Activated naive CD4-positive, alpha-beta T cell treated with anti-CD3 and anti-CD28 coated beads, Interleukin-2, amount 10 ng/mL, durations not matched to agents 7 days and 5 days (primary cell): Measurements from ENCODE around the gene DUSP10.

Source experiments
- CTCF ChIA-PET: fragments of 350-600 bp; sonication (Branson Sonifier 250); formaldehyde crosslinking; loops from one replicate; lab custom pipeline; 2021; ENCODE audit warnings: antibody characterized with exemption; lab: Charles Lee
- DNase-seq: peaks from one replicate; pipeline ENCODE4 v3.0.0-alpha.2; 2020
- H3K27ac Mint-ChIP-seq: one replicate; pipeline ENCODE4 v1.8.0; 2021; ENCODE audit warnings: mild to moderate bottlenecking, moderate library complexity, mixed read lengths
- H3K27me3 Mint-ChIP-seq: one replicate; pipeline ENCODE4 v1.8.0; 2021; ENCODE audit warnings: mild to moderate bottlenecking, mixed read lengths
- H3K36me3 Mint-ChIP-seq: one replicate; pipeline ENCODE4 v1.8.0; 2021; ENCODE audit warnings: mixed read lengths
- H3K4me1 Mint-ChIP-seq: one replicate; pipeline ENCODE4 v1.8.0; 2021; ENCODE audit warnings: mixed read lengths
- H3K4me3 Mint-ChIP-seq: one replicate; pipeline ENCODE4 v1.8.0; 2021; ENCODE audit warnings: mild to moderate bottlenecking, moderate library complexity, mixed read lengths
- H3K9me3 Mint-ChIP-seq: one replicate; pipeline ENCODE4 v1.8.0; 2021; ENCODE audit warnings: mixed read lengths

Gene DUSP10

DNA sequence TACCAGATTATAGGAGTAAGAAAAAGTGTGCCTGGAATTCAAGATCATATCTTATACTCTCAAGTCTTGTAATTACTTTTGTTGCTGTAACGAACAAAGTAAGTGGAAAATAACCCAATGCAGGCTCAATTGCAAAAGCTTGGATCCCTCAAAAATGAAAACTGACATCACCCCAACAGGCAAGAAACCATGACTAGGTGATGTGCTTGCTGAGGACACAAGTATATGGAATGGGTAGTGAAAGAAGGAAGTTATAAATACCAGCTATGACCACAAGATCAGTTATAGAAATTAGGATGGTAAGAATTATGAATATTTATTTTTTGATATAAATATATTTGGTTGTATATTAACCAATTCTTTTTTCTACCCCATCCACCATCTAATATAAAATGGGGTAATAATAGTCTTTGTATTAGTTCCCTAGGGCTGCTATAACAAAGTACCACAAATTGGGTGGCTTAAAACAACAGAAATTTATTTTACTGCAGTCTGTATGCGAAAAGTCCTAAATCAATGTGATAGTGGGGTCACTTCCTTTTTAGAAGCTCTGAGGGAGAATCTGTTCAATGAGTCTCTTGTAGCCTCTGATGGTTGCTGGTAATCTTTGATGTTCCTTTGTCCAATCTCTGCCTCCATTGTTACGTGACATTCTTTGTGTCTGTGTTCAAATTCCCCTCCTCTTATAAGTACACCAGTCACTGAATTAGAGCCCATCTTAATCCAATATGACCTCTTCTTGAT, 45.0 kb downstream of the DUSP10 start:
- no peak for DNase-seq
- H3K4me1 Mint-ChIP-seq: peaks cover 15% of the 10 kb centered on the region
- no peak overlapping the region for H3K4me3 Mint-ChIP-seq
- H3K27ac Mint-ChIP-seq: no peak overlapping the region
- no peaks in the 10 kb centered on the region for H3K27me3 Mint-ChIP-seq
- CTCF ChIA-PET: no interaction called here
- H3K36me3 Mint-ChIP-seq: peaks cover 34% of the 10 kb centered on the region
- H3K9me3 Mint-ChIP-seq: no peaks in the 10 kb centered on the region

DNA sequence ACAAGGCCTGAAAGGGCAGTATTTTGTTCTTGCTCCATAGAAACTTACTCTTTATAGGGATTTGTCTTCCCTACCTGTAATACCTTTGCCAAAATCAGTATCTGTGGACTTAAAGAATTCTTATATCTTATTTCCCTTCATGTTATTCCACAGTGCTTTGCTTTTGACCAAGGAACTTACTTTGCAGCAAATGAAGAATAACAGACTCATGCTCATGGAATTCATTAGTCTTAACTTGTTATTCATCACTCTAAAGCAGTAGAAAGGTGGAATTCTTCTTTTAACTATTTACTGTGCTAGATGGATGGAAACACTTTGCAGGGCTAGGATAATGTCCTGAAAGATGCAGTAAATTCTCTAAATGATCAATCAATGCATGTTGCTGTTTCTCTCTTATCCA, 45.9 kb downstream of the DUSP10 start:
- Mint-ChIP-seq H3K27me3 (no peaks in the 10 kb centered on the region), H3K4me3 (no peak overlapping the region)
- CTCF ChIA-PET: no interaction called here

DNA sequence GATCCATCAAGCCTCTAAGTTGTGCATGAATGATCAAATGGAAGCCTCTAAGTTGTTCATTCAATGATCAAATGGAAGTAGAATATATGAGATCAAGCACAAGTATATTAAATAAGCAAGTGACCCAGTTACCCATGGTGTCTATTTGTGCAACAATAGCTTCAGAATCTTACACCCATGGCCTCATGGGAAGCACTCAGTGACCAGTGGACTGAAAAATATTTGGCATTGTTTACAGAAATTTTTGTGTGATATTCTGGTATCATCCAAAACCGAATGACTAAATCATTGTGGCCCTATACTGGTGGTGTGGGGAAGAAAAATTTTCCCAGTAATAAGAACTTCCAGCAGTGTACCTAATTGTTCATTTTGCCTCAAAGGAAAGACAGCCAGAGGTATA, 46.6 kb downstream of the DUSP10 start:
- Mint-ChIP-seq H3K4me3 (no peak overlapping the region), H3K27ac (no peak overlapping the region), H3K36me3 (peaks cover 25% of the 10 kb centered on the region), H3K27me3 (no peaks in the 10 kb centered on the region), H3K4me1 (peaks cover 19% of the 10 kb centered on the region), H3K9me3 (no peaks in the 10 kb centered on the region)
- no peak for DNase-seq
- CTCF ChIA-PET: no interaction called here

More for the DNA sequence above, 45.9 kb downstream of the DUSP10 start:
- Mint-ChIP-seq H3K4me1 (peaks cover 19% of the 10 kb centered on the region), H3K9me3 (no peaks in the 10 kb centered on the region), H3K27ac (no peak overlapping the region), H3K36me3 (peaks cover 27% of the 10 kb centered on the region)
- DNase-seq: no peak

DNA sequence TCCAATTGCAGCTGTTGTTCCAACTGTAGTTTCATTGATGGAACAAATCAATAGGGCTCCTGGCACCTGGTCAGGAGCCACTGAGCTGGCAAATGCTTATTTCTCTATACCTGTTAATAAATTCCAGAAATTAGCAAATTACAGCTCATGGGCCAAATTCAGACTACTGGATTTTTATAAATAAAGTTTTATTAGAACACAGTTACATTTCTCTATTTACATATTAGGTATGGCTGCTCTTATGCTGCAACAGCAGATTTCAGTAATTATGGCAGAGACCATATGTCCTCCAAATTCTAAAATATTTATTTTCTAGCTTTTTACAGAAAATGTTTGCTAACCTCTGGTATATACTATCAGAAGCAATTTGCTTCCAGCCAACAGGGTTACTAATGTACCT, 47.8 kb downstream of the DUSP10 start:
- CTCF ChIA-PET: interaction anchor here (1.5 kb wide), 1 partner anchor 10 kb away, joined by 3 read pairs; no protein-coding TSS in a partner anchor
- Mint-ChIP-seq H3K27ac (no peak overlapping the region), H3K4me1 (peaks cover 18% of the 10 kb centered on the region), H3K27me3 (no peaks in the 10 kb centered on the region), H3K36me3 (peaks cover 20% of the 10 kb centered on the region), H3K9me3 (no peaks in the 10 kb centered on the region), H3K4me3 (no peak overlapping the region)
- DNase-seq: no peak

DNA sequence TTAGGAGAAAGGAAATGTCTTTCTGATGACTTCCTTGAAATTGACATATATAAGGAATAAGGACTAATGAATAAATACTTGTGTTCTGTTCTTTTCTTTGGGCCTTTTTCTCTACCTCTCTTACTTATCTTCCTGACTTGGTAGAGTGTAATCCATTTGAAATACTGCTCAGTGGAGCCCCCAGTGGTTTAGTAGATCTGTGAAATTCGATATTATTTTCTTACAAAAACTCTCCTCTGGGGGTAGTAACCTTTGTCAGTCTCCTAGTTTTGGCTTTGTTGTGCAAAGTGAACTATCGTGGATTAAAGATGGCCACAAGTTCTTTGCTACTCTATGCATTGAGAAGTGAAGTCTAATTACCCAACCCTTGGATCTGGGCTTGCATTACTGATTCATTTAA, 48.8 kb downstream of the DUSP10 start:
- CTCF ChIA-PET: interaction anchor here (1.5 kb wide), 1 partner anchor 11 kb away, joined by 3 read pairs; no protein-coding TSS in a partner anchor
- Mint-ChIP-seq H3K27ac (no peak overlapping the region), H3K9me3 (no peaks in the 10 kb centered on the region), H3K4me3 (no peak overlapping the region), H3K4me1 (peaks cover 15% of the 10 kb centered on the region), H3K27me3 (no peaks in the 10 kb centered on the region), H3K36me3 (peaks cover 10% of the 10 kb centered on the region)
- no peak for DNase-seq

DNA sequence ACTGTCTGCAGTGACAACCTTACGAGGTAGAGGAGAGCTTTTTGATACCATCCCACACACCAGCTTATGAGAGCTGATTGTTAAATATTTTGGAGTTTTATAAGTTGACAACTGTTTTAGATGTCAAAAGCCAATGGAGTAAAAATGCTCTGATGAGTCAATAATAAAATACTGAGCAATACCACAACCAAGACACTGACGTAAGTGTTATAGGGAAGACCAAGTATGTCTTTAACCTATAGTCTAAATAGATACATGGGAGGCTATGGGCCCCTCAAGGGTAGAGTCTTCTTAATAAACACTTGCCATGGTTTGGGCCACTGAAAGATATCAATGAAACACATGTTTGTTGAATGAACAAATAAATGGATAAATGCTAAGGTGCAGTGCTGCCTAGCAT, 49.2 kb downstream of the DUSP10 start:
- Mint-ChIP-seq H3K27ac (no peak overlapping the region), H3K36me3 (peaks cover 6% of the 10 kb centered on the region), H3K4me3 (no peak overlapping the region), H3K4me1 (peaks cover 12% of the 10 kb centered on the region), H3K9me3 (no peaks in the 10 kb centered on the region), H3K27me3 (no peaks in the 10 kb centered on the region)
- CTCF ChIA-PET: no interaction called here
- no peak for DNase-seq

DNA sequence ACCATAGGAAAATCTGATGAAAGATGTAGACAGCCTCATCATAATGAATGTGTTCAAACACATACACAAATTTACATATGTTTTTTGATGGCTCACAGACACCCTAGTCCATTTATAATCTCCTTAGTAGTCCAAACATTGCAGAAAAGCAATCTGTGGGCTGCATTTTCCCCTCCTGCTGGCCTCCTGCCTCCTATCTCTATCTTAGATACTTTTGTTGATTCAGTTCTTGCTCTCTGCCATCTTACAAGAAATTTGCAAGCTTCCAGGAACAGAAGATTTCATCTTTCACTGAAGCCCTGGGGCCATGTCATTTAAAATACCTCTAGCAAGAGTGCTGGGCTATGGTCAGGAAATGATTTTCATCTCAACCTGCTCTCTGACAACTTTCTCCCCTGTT, 50.6 kb downstream of the DUSP10 start:
- no peak for DNase-seq
- Mint-ChIP-seq H3K9me3 (no peaks in the 10 kb centered on the region), H3K4me3 (no peak overlapping the region), H3K27ac (no peak overlapping the region), H3K27me3 (no peaks in the 10 kb centered on the region), H3K4me1 (peaks cover 12% of the 10 kb centered on the region), H3K36me3 (no peaks in the 10 kb centered on the region)
- CTCF ChIA-PET: interaction anchor here (1.8 kb wide), 1 partner anchor 17 kb away, joined by 4 read pairs; no protein-coding TSS in a partner anchor

DNA sequence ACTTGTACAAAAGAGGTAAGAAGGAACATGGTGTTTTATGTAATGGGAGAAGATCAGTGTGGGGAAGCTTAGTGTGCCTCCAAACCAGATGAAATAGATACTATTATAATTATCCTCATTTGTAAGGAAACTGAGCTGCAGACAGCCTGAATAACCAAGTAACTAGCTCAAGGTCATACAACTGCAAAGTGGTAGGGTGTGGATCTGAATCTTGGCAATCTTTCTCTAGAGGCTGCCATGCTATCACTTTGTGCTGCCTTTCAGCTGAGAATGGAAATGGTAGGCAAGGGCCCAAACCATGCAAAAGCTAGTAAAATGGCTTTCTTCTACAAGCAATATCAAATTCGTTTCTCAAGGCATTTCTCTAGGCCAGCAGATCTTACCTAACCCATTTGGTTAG, 51.0 kb downstream of the DUSP10 start:
- no peak for DNase-seq
- Mint-ChIP-seq H3K36me3 (no peaks in the 10 kb centered on the region), H3K9me3 (no peaks in the 10 kb centered on the region), H3K4me1 (peaks cover 12% of the 10 kb centered on the region), H3K27ac (no peak overlapping the region), H3K4me3 (no peak overlapping the region), H3K27me3 (no peaks in the 10 kb centered on the region)
- CTCF ChIA-PET: interaction anchor here (1.8 kb wide), 1 partner anchor 17 kb away, joined by 4 read pairs; no protein-coding TSS in a partner anchor

DNA sequence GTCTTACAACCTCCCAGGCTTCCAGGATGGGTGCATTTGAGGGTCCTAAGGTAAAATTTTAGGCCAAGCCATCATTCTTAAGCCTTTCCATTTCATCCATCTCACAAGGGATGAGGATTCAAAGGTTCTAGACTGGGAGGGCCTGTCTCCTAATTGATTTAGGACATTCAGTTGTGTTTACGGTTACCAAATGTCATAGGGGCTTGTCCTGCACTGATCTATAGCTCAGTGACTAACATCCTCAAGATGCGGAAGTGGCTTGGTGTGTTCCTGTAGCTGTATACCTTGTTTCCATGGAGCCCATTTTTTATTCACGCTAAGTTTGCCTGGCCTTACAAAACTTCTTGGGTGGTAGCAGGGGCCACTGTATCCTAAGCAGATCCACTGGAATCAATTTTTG, 52.8 kb downstream of the DUSP10 start:
- CTCF ChIA-PET: no interaction called here
- no peaks in the 10 kb centered on the region for H3K27me3 Mint-ChIP-seq

DNA sequence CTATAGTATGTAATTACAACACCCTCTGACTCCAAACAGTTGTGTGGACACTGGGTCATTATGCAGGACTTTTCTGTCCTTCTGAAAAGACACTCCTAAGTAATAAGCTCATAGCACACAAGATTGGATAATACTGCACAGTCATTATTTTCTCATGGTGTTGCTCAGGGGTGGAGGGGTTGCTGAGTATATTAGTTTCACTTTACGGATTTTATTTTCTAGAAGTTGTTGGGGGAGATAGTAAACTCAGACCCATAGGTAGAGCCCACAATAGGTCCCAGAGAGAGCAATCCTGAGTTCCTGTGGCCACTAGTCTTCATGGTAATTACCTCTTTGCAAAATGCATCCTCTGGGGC, 53.4 kb downstream of the DUSP10 start:
- Mint-ChIP-seq H3K27me3 (no peaks in the 10 kb centered on the region), H3K4me3 (no peak overlapping the region), H3K4me1 (peaks cover 12% of the 10 kb centered on the region), H3K27ac (peak overlapping the region; percentile 10), H3K36me3 (no peaks in the 10 kb centered on the region), H3K9me3 (no peaks in the 10 kb centered on the region)
- DNase-seq: no peak
- CTCF ChIA-PET: interaction anchor here (0.7 kb wide), 1 partner anchor 10 kb away, joined by 3 read pairs; no protein-coding TSS in a partner anchor

More for the DNA sequence above, 52.8 kb downstream of the DUSP10 start:
- no peak overlapping the region for H3K27ac Mint-ChIP-seq
- H3K9me3 Mint-ChIP-seq: no peaks in the 10 kb centered on the region
- H3K4me3 Mint-ChIP-seq: no peak overlapping the region
- H3K36me3 Mint-ChIP-seq: no peaks in the 10 kb centered on the region
- H3K4me1 Mint-ChIP-seq: peaks cover 12% of the 10 kb centered on the region
- DNase-seq: no peak

DNA sequence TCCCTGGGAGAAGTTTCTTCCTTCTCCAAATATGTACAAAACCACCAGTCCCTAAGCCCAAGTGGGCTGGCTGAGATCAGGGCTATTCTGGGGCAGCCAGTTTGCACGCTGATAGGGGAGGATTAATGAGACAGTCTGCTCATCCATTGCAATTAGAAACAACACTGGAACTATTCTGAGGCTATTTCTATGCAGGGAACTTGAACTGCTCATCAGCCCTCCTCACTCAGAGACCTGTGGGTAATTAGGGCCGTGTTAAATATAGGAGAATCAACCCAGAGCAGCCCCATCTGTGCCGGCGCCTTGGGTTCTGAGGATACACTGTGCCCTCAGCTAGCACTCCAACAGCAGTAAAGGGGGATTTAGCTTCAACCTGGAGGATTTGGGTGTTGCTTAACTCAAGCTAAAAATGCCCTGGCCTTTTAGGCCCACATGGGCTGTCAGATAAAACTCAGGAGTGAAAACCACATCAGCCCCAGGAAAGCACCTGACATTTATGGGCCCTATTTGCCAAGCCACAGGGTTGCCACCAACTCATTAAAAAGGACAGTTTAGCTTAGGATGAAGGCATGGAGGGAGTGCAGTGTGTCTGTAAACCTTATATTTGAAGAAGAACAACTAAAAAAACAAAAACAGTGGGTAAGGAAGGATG, 53.9 kb downstream of the DUSP10 start:
- CTCF ChIA-PET: interaction anchor here (0.7 kb wide), 1 partner anchor 11 kb away, joined by 3 read pairs; no protein-coding TSS in a partner anchor
- no peaks in the 10 kb centered on the region for H3K27me3 Mint-ChIP-seq
- no peak overlapping the region for H3K4me3 Mint-ChIP-seq
- DNase-seq: no peak
- H3K27ac Mint-ChIP-seq: no peak overlapping the region
- H3K36me3 Mint-ChIP-seq: no peaks in the 10 kb centered on the region
- peaks cover 12% of the 10 kb centered on the region for H3K4me1 Mint-ChIP-seq
- no peaks in the 10 kb centered on the region for H3K9me3 Mint-ChIP-seq

DNA sequence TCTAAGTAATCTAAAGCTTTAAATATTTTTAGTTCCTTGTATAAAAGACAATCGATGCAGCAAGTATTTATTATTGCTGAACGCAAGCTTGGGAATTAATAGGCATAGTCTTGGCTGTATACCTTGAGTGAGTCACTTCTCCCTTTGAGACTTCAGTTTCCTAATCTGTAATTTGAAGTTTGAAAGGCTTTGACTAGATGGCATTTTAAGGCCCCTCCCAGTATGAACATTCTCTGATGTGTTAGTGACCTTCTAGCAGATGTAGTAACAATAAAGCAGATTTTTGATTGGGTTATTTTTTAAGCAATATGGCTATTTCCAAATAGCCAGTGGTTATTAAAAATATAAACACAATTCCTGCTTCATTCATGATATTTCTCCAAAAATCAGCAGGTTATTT, 58.2 kb downstream of the DUSP10 start:
- no peak for DNase-seq
- Mint-ChIP-seq H3K9me3 (peaks cover 6% of the 10 kb centered on the region), H3K4me1 (peaks cover 5% of the 10 kb centered on the region), H3K27me3 (no peaks in the 10 kb centered on the region), H3K4me3 (no peak overlapping the region), H3K27ac (no peak overlapping the region), H3K36me3 (no peaks in the 10 kb centered on the region)
- CTCF ChIA-PET: no interaction called here

DNA sequence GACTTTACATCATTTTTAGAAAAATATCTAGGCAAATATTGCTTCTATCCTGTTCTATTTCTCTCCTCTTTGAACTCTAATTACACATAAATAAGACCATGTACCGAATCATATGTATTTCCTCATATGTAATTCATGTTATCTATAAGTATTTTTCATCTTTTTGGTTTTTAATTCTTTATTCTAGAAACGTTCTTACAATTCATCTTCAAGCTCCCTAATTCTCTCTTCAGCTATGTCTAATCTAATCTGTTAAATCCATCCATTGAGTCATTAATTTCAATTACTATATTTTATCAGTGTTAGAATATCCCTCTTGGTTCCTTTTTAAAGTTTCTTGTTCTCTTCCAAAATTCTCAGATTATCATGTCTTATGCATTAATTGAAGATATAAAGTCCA, 61.8 kb downstream of the DUSP10 start:
- no peak for DNase-seq
- Mint-ChIP-seq H3K27ac (no peak overlapping the region), H3K9me3 (peaks cover 6% of the 10 kb centered on the region), H3K4me3 (no peak overlapping the region), H3K4me1 (peaks cover 4% of the 10 kb centered on the region), H3K27me3 (no peaks in the 10 kb centered on the region), H3K36me3 (no peaks in the 10 kb centered on the region)
- CTCF ChIA-PET: no interaction called here

DNA sequence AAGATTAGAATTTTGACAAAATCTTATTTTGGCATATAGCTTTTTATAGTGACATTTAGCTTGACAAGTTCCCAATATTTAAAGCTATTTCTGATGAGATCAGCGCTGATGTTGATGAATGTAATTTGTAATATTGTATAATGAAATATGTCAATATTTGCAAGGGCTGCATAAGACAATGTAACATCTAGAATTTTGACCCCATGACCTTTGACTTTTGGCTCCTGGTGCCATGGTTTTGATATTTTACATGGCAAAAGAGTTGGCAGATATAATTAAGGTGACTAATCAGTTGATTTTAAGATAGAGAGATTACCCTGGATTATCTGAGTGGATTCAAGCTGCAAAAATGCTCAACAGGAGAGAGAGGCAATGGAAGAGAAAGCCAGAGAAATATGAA, 63.9 kb downstream of the DUSP10 start:
- Mint-ChIP-seq H3K4me3 (no peak overlapping the region), H3K4me1 (peaks cover 4% of the 10 kb centered on the region), H3K27me3 (no peaks in the 10 kb centered on the region), H3K9me3 (peaks cover 6% of the 10 kb centered on the region), H3K36me3 (no peaks in the 10 kb centered on the region), H3K27ac (no peak overlapping the region)
- no peak for DNase-seq
- CTCF ChIA-PET: interaction anchor here (0.6 to 0.7 kb wide), 2 partner anchors 64 to 190 kb away, joined by 3 read pairs; partner anchors contain the start of gene DUSP10
